Natural killer cell (primary cell): Measurements from ENCODE around the gene ADAMTS17. TPM values are rescaled to one million over a fixed set of nuclear protein-coding genes. Genes with fewer than 3 reads are reported as not detected.

Source experiments
- ATAC-seq, 3 donors: fragments of 150-1000 bp in 2 of 3; fragments of 200-7000 bp in 1 of 3; cut with Tn5 transposase; 1 replicate in 1 of 3; 2 replicates in 2 of 3; pipeline ENCODE4 v1.10.0; 2021; ENCODE audit warnings: mild to moderate bottlenecking in 2 of 3, moderate library complexity in 2 of 3
- DNase-seq, 2 donors: peaks; one replicate each; pipeline versions ENCODE4 v3.0.0 to v3.0.0-alpha.2; 2013 to 2021; ENCODE audit warnings: mixed read lengths in 1 of 2
- H3K27ac ChIP-seq: one replicate; pipeline ENCODE4 v1.5.1; 2013; ENCODE audit warnings: mild to moderate bottlenecking, low read length
- H3K27me3 ChIP-seq: one replicate; pipeline ENCODE4 v1.6.1; 2013; ENCODE audit warnings: low read length; ENCODE audit not compliant: control insufficient read depth, insufficient read depth
- H3K36me3 ChIP-seq: one replicate; pipeline ENCODE4 v1.6.1; 2013; ENCODE audit warnings: low read length; ENCODE audit not compliant: control insufficient read depth, insufficient read depth
- H3K4me1 ChIP-seq: one replicate; pipeline ENCODE4 v1.6.1; 2013; ENCODE audit warnings: low read length; ENCODE audit not compliant: control insufficient read depth, insufficient read depth
- H3K4me3 ChIP-seq: one replicate; pipeline ENCODE4 v1.5.1; 2013; ENCODE audit warnings: low read length
- H3K9me3 ChIP-seq: one replicate; pipeline ENCODE4 v1.6.1; 2013; ENCODE audit warnings: low read length; ENCODE audit not compliant: control insufficient read depth, insufficient read depth
- H3K27ac Mint-ChIP-seq, 2 donors: one replicate each; pipeline ENCODE4 v1.8.0; 2022; ENCODE audit warnings: mild to moderate bottlenecking in 2 of 2, mixed read lengths in 2 of 2, moderate library complexity in 1 of 2
- H3K27me3 Mint-ChIP-seq, 2 donors: one replicate each; pipeline ENCODE4 v1.8.0; 2022; ENCODE audit warnings: low read depth in 2 of 2, mixed read lengths in 2 of 2
- H3K36me3 Mint-ChIP-seq: one replicate; pipeline ENCODE4 v1.8.0; 2022; ENCODE audit warnings: mixed read lengths
- H3K4me1 Mint-ChIP-seq, 2 donors: one replicate each; pipeline ENCODE4 v1.8.0; 2022; ENCODE audit warnings: mixed read lengths in 2 of 2
- H3K4me3 Mint-ChIP-seq: one replicate; pipeline ENCODE4 v1.8.0; 2022; ENCODE audit warnings: mild to moderate bottlenecking, moderate library complexity, mixed read lengths
- H3K9me3 Mint-ChIP-seq, 2 donors: one replicate each; pipeline ENCODE4 v1.8.0; 2022; ENCODE audit warnings: mixed read lengths in 2 of 2
- WGBS: methylation state at CpG from one replicate; pipeline ENCODE4 v1.1.7; 2013; ENCODE audit warnings: missing lambda C conversion rate; ENCODE audit not compliant: insufficient coverage; 5-methylcytosine and 5-hydroxymethylcytosine counted together
- intact Hi-C: fragments of 100-400 bp; cut with micrococcal nuclease; formaldehyde crosslinking; loops from one replicate; pipeline ENCODE4 v1.14.2; 2022
- total RNA-seq, 4 donors: library from RNA; stranded (reverse); fragments of 120-200 nt in 1 of 4; gene quantifications; one replicate each; pipeline versions ENCODE4 v1.2.3 to v1.2.4, GENCODE V29; 2013 to 2022
- TF ChIP-seq, protein P1 (sequence below): fragments of 200-600 bp; IDR thresholded peaks from one replicate; pipeline ENCODE4 v1.8.0; 2022; ENCODE audit warnings: antibody characterized with exemption

Gene ADAMTS17
- total RNA-seq, 3 donors from 2014 or later (not counting 1 experiment from before 2014, with no cell fraction given) = 4.8 to 9.5 (median 5.3) TPM

DNA sequence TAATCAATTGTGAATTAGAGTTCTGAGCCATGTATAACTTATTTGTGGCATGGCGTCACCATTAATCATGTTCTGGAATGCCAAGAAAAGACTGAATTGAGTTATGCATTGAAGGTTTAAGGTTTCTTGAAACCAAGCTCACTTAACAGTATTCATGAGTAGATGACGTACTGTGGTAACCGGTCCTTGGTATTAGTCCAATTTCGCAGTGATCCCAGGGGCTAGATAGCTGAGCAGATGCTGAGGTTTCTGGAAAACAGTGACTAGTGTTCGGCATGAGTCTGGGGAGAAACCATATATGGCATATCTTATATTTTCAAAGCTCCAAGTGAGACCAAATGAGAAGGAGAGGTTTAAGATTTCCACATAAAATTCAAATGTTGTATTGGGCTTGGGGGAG, 390.3 kb downstream of the ADAMTS17 start:
- Histone ChIP-seq H3K9me3 (no peaks in the 10 kb centered on the region), H3K4me1 (no peaks in the 10 kb centered on the region), H3K4me3 (no peak overlapping the region), H3K27me3 (no peaks in the 10 kb centered on the region), H3K36me3 (no peaks in the 10 kb centered on the region), H3K27ac (no peak overlapping the region)
- 87% methylated on average over 5 of the region's 5 CpGs for WGBS
- intact Hi-C loops = no loop called here
- ATAC-seq (no peak), DNase-seq (no peak)
- H3K9me3 Mint-ChIP-seq = peaks cover 3 to 4% of the 10 kb centered on the region in 2 donors
- TF ChIP-seq, protein P1, sequence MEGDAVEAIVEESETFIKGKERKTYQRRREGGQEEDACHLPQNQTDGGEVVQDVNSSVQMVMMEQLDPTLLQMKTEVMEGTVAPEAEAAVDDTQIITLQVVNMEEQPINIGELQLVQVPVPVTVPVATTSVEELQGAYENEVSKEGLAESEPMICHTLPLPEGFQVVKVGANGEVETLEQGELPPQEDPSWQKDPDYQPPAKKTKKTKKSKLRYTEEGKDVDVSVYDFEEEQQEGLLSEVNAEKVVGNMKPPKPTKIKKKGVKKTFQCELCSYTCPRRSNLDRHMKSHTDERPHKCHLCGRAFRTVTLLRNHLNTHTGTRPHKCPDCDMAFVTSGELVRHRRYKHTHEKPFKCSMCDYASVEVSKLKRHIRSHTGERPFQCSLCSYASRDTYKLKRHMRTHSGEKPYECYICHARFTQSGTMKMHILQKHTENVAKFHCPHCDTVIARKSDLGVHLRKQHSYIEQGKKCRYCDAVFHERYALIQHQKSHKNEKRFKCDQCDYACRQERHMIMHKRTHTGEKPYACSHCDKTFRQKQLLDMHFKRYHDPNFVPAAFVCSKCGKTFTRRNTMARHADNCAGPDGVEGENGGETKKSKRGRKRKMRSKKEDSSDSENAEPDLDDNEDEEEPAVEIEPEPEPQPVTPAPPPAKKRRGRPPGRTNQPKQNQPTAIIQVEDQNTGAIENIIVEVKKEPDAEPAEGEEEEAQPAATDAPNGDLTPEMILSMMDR = no peak
- no peak overlapping the region for H3K4me3 Mint-ChIP-seq
- peaks cover 13% of the 10 kb centered on the region for H3K36me3 Mint-ChIP-seq
- no peak overlapping the region for H3K27ac Mint-ChIP-seq
- no peaks in the 10 kb centered on the region for H3K4me1 Mint-ChIP-seq
- peaks cover 9 to 17% of the 10 kb centered on the region in 2 donors for H3K27me3 Mint-ChIP-seq

- Mint-ChIP-seq H3K27ac (no peak overlapping the region), H3K4me3 (no peak overlapping the region), H3K9me3 (peaks cover 10 to 15% of the 10 kb centered on the region in 2 donors), H3K4me1 (no peaks in the 10 kb centered on the region), H3K27me3 (peaks cover 22 to 35% of the 10 kb centered on the region in 2 donors), H3K36me3 (peaks cover 24% of the 10 kb centered on the region)
- Histone ChIP-seq H3K9me3 (peaks cover 19% of the 10 kb centered on the region), H3K36me3 (no peaks in the 10 kb centered on the region), H3K27me3 (no peaks in the 10 kb centered on the region), H3K4me1 (no peaks in the 10 kb centered on the region), H3K27ac (no peak overlapping the region), H3K4me3 (no peak overlapping the region)
- 96% methylated on average over 1 of the region's 1 CpG for WGBS
- ATAC-seq = no peak
- intact Hi-C loops = no loop called here
- TF ChIP-seq, protein P1 = no peak
- DNase-seq = no peak
These were observed 397.6 kb downstream of the ADAMTS17 start for GRCh38 chr15:99944131-99944530.

- Mint-ChIP-seq H3K4me3 (no peak overlapping the region), H3K27me3 (peaks cover 26 to 42% of the 10 kb centered on the region in 2 donors), H3K4me1 (no peaks in the 10 kb centered on the region), H3K36me3 (peaks cover 29% of the 10 kb centered on the region), H3K9me3 (peaks cover 10 to 15% of the 10 kb centered on the region in 2 donors), H3K27ac (no peak overlapping the region)
- Histone ChIP-seq H3K27me3 (no peaks in the 10 kb centered on the region), H3K27ac (no peak overlapping the region), H3K4me3 (no peak overlapping the region), H3K36me3 (no peaks in the 10 kb centered on the region), H3K4me1 (no peaks in the 10 kb centered on the region), H3K9me3 (peaks cover 19% of the 10 kb centered on the region)
- ATAC-seq (no peak), DNase-seq (no peak)
- intact Hi-C loops = no loop called here
- TF ChIP-seq, protein P1 = no peak
- 94% methylated on average over 7 of the region's 7 CpGs for WGBS
These were observed 398.3 kb downstream of the ADAMTS17 start for GRCh38 chr15:99943466-99943865.
